Measurements from ENCODE around the gene MSH3. TPM values are rescaled to one million over a fixed set of nuclear protein-coding genes. Genes with fewer than 3 reads are reported as not detected.

The MSH3 gene
- total RNA-seq (17.3 TPM), polyA plus RNA-seq (10 to 100 TPM; 11.2 to 14.3 (median 13.0) TPM)

- Histone ChIP-seq H3K27ac (ENCODE audit: insufficient read depth, low read length, poor library complexity, severe bottlenecking) (peak within 1 kb of the TSS; percentile 85), H3K4me3 (ENCODE audit: low read depth, low read length) (peak within 1 kb of the TSS; percentile 76), H3K4me1 (ENCODE audit: control insufficient read depth, insufficient read depth, low read length, poor library complexity, severe bottlenecking) (peaks cover 25% of the 10 kb centered on the region), H3K9me3 (ENCODE audit: control insufficient read depth in 2 of 2, low read length in 2 of 2) (no peaks in the 10 kb centered on the region), H3K36me3 (ENCODE audit: control insufficient read depth, insufficient read depth, low read length) (peaks cover 10% of the 10 kb centered on the region), H3K27me3 (ENCODE audit: control insufficient read depth, insufficient read depth, low read length) (no peaks in the 10 kb centered on the region)
- Mint-ChIP-seq H3K27me3 (no peaks in the 10 kb centered on the region), H3K4me3 (peak within 1 kb of the TSS; percentile 78 to 95 (median 92)), H3K9me3 (peaks cover 0 to 2% (median 0%) of the 10 kb centered on the region in 7 donors), H3K4me1 (peaks cover 13 to 30% (median 29%) of the 10 kb centered on the region in 4 donors), H3K36me3 (peaks cover 28% of the 10 kb centered on the region), H3K27ac (peak within 1 kb of the TSS; percentile 92 to 99 (median 97))
- DNase-seq (peak; percentile 82 to 96 (median 88)), ATAC-seq (ENCODE audit: low read depth in 2 of 2) (peak; percentile 52 to 62)
Measured at GRCh38 chr5:80654391-80655230, at the start of gene MSH3, which contains the start of gene DHFR. TSS of gene MSH3 (plus strand) at chr5:80654652. CDS start at chr5:80654728, 76 bp downstream. TSS of gene DHFR (minus strand) at chr5:80654983. CDS start at chr5:80654489, 494 bp downstream.

GRCh38 chr5:80607343-80607742, 47.1 kb upstream of the MSH3 start:
- no peak overlapping the region for H3K4me3 ChIP-seq (ENCODE audit: low read depth, low read length)
- DNase-seq (no peak), ATAC-seq (ENCODE audit: low read depth in 2 of 2) (no peak)
- H3K36me3 ChIP-seq (ENCODE audit: control insufficient read depth, insufficient read depth, low read length) = no peaks in the 10 kb centered on the region
- no peaks in the 10 kb centered on the region for H3K27me3 Mint-ChIP-seq
- no peaks in the 10 kb centered on the region for H3K4me1 Mint-ChIP-seq
- H3K4me1 ChIP-seq (ENCODE audit: control insufficient read depth, insufficient read depth, low read length, poor library complexity, severe bottlenecking) = no peaks in the 10 kb centered on the region
- peaks cover 11% of the 10 kb centered on the region for H3K36me3 Mint-ChIP-seq
- no peak overlapping the region for H3K4me3 Mint-ChIP-seq
- no peak overlapping the region for H3K27ac ChIP-seq (ENCODE audit: insufficient read depth, low read length, poor library complexity, severe bottlenecking)
- H3K27me3 ChIP-seq (ENCODE audit: control insufficient read depth, insufficient read depth, low read length) = no peaks in the 10 kb centered on the region
- H3K9me3 Mint-ChIP-seq = peaks cover 0 to 9% (median 2%) of the 10 kb centered on the region in 7 donors
- no peak overlapping the region for H3K27ac Mint-ChIP-seq
- no peaks in the 10 kb centered on the region for H3K9me3 ChIP-seq (ENCODE audit: control insufficient read depth in 2 of 2, low read length in 2 of 2)

GRCh38 chr5:80607832-80608231, 46.6 kb upstream of the MSH3 start:
- Histone ChIP-seq H3K4me1 (ENCODE audit: control insufficient read depth, insufficient read depth, low read length, poor library complexity, severe bottlenecking) (no peaks in the 10 kb centered on the region), H3K9me3 (ENCODE audit: control insufficient read depth in 2 of 2, low read length in 2 of 2) (no peaks in the 10 kb centered on the region), H3K27ac (ENCODE audit: insufficient read depth, low read length, poor library complexity, severe bottlenecking) (no peak overlapping the region), H3K27me3 (ENCODE audit: control insufficient read depth, insufficient read depth, low read length) (no peaks in the 10 kb centered on the region), H3K4me3 (ENCODE audit: low read depth, low read length) (no peak overlapping the region), H3K36me3 (ENCODE audit: control insufficient read depth, insufficient read depth, low read length) (no peaks in the 10 kb centered on the region)
- no peaks in the 10 kb centered on the region for H3K4me1 Mint-ChIP-seq
- DNase-seq (no peak), ATAC-seq (ENCODE audit: low read depth in 2 of 2) (no peak)
- H3K27me3 Mint-ChIP-seq = no peaks in the 10 kb centered on the region
- H3K27ac Mint-ChIP-seq = no peak overlapping the region
- no peak overlapping the region for H3K4me3 Mint-ChIP-seq
- H3K36me3 Mint-ChIP-seq = peaks cover 11% of the 10 kb centered on the region
- H3K9me3 Mint-ChIP-seq = peaks cover 0 to 9% (median 2%) of the 10 kb centered on the region in 7 donors

- ATAC-seq (ENCODE audit: low read depth in 2 of 2) (no peak), DNase-seq (no peak)
Measured at GRCh38 chr5:80608731-80609130, 45.7 kb upstream of the MSH3 start.

GRCh38 chr5:80609692-80610091, 44.8 kb upstream of the MSH3 start:
- H3K4me1 Mint-ChIP-seq = no peaks in the 10 kb centered on the region
- H3K36me3 ChIP-seq (ENCODE audit: control insufficient read depth, insufficient read depth, low read length) = no peaks in the 10 kb centered on the region
- H3K4me1 ChIP-seq (ENCODE audit: control insufficient read depth, insufficient read depth, low read length, poor library complexity, severe bottlenecking) = no peaks in the 10 kb centered on the region
- ATAC-seq (ENCODE audit: low read depth in 2 of 2) (no peak), DNase-seq (no peak)
- H3K27me3 Mint-ChIP-seq = no peaks in the 10 kb centered on the region
- H3K4me3 Mint-ChIP-seq = no peak overlapping the region
- H3K9me3 ChIP-seq (ENCODE audit: control insufficient read depth in 2 of 2, low read length in 2 of 2) = no peaks in the 10 kb centered on the region
- H3K27ac ChIP-seq (ENCODE audit: insufficient read depth, low read length, poor library complexity, severe bottlenecking) = no peak overlapping the region
- no peak overlapping the region for H3K4me3 ChIP-seq (ENCODE audit: low read depth, low read length)
- H3K27me3 ChIP-seq (ENCODE audit: control insufficient read depth, insufficient read depth, low read length) = no peaks in the 10 kb centered on the region
- peaks cover 11% of the 10 kb centered on the region for H3K36me3 Mint-ChIP-seq
- peaks cover 0 to 6% (median 2%) of the 10 kb centered on the region in 7 donors for H3K9me3 Mint-ChIP-seq
- no peak overlapping the region for H3K27ac Mint-ChIP-seq

More at GRCh38 chr5:80608731-80609130, 45.7 kb upstream of the MSH3 start:
- Mint-ChIP-seq H3K36me3 (peaks cover 11% of the 10 kb centered on the region), H3K27me3 (no peaks in the 10 kb centered on the region), H3K9me3 (peaks cover 0 to 6% (median 2%) of the 10 kb centered on the region in 7 donors), H3K4me3 (no peak overlapping the region), H3K27ac (no peak overlapping the region), H3K4me1 (no peaks in the 10 kb centered on the region)
- H3K27ac ChIP-seq (ENCODE audit: insufficient read depth, low read length, poor library complexity, severe bottlenecking) = no peak overlapping the region
- no peak overlapping the region for H3K4me3 ChIP-seq (ENCODE audit: low read depth, low read length)
- H3K4me1 ChIP-seq (ENCODE audit: control insufficient read depth, insufficient read depth, low read length, poor library complexity, severe bottlenecking) = no peaks in the 10 kb centered on the region
- H3K9me3 ChIP-seq (ENCODE audit: control insufficient read depth in 2 of 2, low read length in 2 of 2) = no peaks in the 10 kb centered on the region
- no peaks in the 10 kb centered on the region for H3K27me3 ChIP-seq (ENCODE audit: control insufficient read depth, insufficient read depth, low read length)
- no peaks in the 10 kb centered on the region for H3K36me3 ChIP-seq (ENCODE audit: control insufficient read depth, insufficient read depth, low read length)

GRCh38 chr5:80615266-80615914, 39.1 kb upstream of the MSH3 start:
- no peak overlapping the region for H3K4me3 ChIP-seq (ENCODE audit: low read depth, low read length)
- no peaks in the 10 kb centered on the region for H3K9me3 ChIP-seq (ENCODE audit: control insufficient read depth in 2 of 2, low read length in 2 of 2)
- no peaks in the 10 kb centered on the region for H3K27me3 ChIP-seq (ENCODE audit: control insufficient read depth, insufficient read depth, low read length)
- no peak overlapping the region for H3K27ac Mint-ChIP-seq
- peaks cover 14% of the 10 kb centered on the region for H3K36me3 Mint-ChIP-seq
- no peaks in the 10 kb centered on the region for H3K36me3 ChIP-seq (ENCODE audit: control insufficient read depth, insufficient read depth, low read length)
- DNase-seq (no peak), ATAC-seq (ENCODE audit: low read depth in 2 of 2) (no peak)
- no peak overlapping the region for H3K4me3 Mint-ChIP-seq
- no peaks in the 10 kb centered on the region for H3K4me1 Mint-ChIP-seq
- H3K4me1 ChIP-seq (ENCODE audit: control insufficient read depth, insufficient read depth, low read length, poor library complexity, severe bottlenecking) = no peaks in the 10 kb centered on the region
- H3K27me3 Mint-ChIP-seq = no peaks in the 10 kb centered on the region
- H3K27ac ChIP-seq (ENCODE audit: insufficient read depth, low read length, poor library complexity, severe bottlenecking) = no peak overlapping the region
- H3K9me3 Mint-ChIP-seq = peaks cover 0 to 1% (median 0%) of the 10 kb centered on the region in 7 donors

- DNase-seq = no peak
- Mint-ChIP-seq H3K4me3 (no peak overlapping the region), H3K4me1 (no peaks in the 10 kb centered on the region), H3K27me3 (no peaks in the 10 kb centered on the region), H3K36me3 (peaks cover 37% of the 10 kb centered on the region), H3K9me3 (peaks cover 0 to 1% (median 0%) of the 10 kb centered on the region in 7 donors), H3K27ac (no peak overlapping the region)
- no peak overlapping the region for H3K4me3 ChIP-seq (ENCODE audit: low read depth, low read length)
- no peak overlapping the region for H3K27ac ChIP-seq (ENCODE audit: insufficient read depth, low read length, poor library complexity, severe bottlenecking)
- H3K27me3 ChIP-seq (ENCODE audit: control insufficient read depth, insufficient read depth, low read length) = no peaks in the 10 kb centered on the region
- no peaks in the 10 kb centered on the region for H3K36me3 ChIP-seq (ENCODE audit: control insufficient read depth, insufficient read depth, low read length)
- no peak for ATAC-seq (ENCODE audit: low read depth in 2 of 2)
- no peaks in the 10 kb centered on the region for H3K9me3 ChIP-seq (ENCODE audit: control insufficient read depth in 2 of 2, low read length in 2 of 2)
- no peaks in the 10 kb centered on the region for H3K4me1 ChIP-seq (ENCODE audit: control insufficient read depth, insufficient read depth, low read length, poor library complexity, severe bottlenecking)
Measured at GRCh38 chr5:80618438-80618837, 36.0 kb upstream of the MSH3 start.
